ENCODE results near the gene FGF12. TPM values are rescaled to one million over a fixed set of nuclear protein-coding genes. Genes with fewer than 3 reads are reported as not detected.
"Not testable (repeated sequence)": the region's sequence is repeated elsewhere in the genome, so short reads cannot be mapped to it uniquely, and the experiment has no call there.

Gene FGF12
- total RNA-seq, 4 donors from 2014 or later = 0.32 to 0.55 TPM; not detected in 2

DNA sequence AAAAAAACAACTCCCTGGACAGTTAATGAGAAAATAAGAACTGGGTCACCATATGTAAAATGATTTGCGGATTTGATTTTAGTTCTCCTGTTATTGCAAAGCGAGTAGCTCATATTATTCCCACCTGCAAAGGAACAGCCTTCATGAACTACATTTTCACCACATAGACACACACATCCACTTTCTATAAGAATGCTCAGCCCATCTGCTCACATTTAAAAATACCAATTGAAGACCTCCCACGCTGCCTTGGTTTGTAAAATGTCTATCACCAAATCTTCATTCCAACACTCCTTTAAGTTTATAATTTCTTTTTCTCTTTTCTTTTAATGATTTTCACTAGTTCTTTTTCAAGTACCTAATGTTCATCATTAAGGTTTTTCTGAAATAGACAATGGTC, 148.6 kb downstream of the FGF12 start:
- intact Hi-C loops (cut with DNase I; ENCODE audit: low total_unique reads) = loop anchor here (10.0 kb wide), 1 partner anchor 226 kb away; no protein-coding TSS in a partner anchor

GRCh38 chr3:192577811-192578210, 149.5 kb downstream of the FGF12 start:
- in situ Hi-C loops (cut with MboI; ENCODE audit: low pct_ligation_motif_present in 1 of 4, low pct_unique_long_range_greater_than_20kb in 1 of 4, low sequenced_read_pairs in 3 of 4) = no loop called here

More for the DNA sequence above, 148.6 kb downstream of the FGF12 start:
- Histone ChIP-seq H3K27me3 (no peaks in the 10 kb centered on the region), H3K36me3 (no peaks in the 10 kb centered on the region), H3K4me1 (no peaks in the 10 kb centered on the region), H3K9me3 (no peaks in the 10 kb centered on the region), H3K27ac (no peak overlapping the region), H3K4me3 (no peak overlapping the region)
- DNase-seq = no peak
- TF ChIP-seq POLR2AphosphoS5 (IDR thresholded peaks at IDR 0.05) = no peak
- no peak for TF ChIP-seq CTCF (IDR thresholded peaks at IDR 0.05)
- WGBS, 2 donors (ENCODE audit: low coverage in 1 of 2) = 94 to 100% methylated on average over 2 to 3 of the region's 3 CpGs
- in situ Hi-C loops (cut with MboI; ENCODE audit: low pct_ligation_motif_present in 1 of 4, low pct_unique_long_range_greater_than_20kb in 1 of 4, low sequenced_read_pairs in 3 of 4) = no loop called here

DNA sequence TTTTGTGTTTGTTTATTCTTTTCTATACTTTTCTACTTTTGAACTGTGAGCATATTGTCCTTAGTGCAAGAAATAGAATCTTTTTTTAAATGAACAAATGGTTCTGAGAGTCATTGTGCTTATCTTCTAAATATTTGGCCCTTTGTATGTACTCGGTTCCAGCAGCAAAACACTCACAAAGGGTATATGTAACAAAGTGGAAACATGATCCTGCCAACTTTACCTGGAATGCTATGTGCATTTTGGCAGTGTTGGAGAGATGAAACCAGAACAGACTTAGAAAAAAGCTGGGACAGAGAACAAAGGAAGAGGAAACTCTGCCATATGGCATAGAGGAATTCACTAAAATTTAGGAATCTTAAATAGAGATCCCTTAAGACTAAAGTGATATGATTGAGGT, 150.1 kb downstream of the FGF12 start:
- Histone ChIP-seq H3K4me3 (no peak overlapping the region), H3K9me3 (no peaks in the 10 kb centered on the region), H3K36me3 (no peaks in the 10 kb centered on the region), H3K4me1 (no peaks in the 10 kb centered on the region), H3K27ac (no peak overlapping the region), H3K27me3 (no peaks in the 10 kb centered on the region)
- no peak for DNase-seq
- WGBS, 2 donors (ENCODE audit: low coverage in 1 of 2) = 38 to 49% methylated on average over 1 of the region's 1 CpG
- in situ Hi-C loops (cut with MboI; ENCODE audit: low pct_ligation_motif_present in 1 of 4, low pct_unique_long_range_greater_than_20kb in 1 of 4, low sequenced_read_pairs in 3 of 4) = no loop called here
- intact Hi-C loops (cut with DNase I; ENCODE audit: low total_unique reads) = loop anchor here (10.0 kb wide), 1 partner anchor 228 kb away; no protein-coding TSS in a partner anchor
- no peak for TF ChIP-seq EP300 (IDR thresholded peaks at IDR 0.05; ENCODE audit: low read depth)
- no peak for TF ChIP-seq CTCF (IDR thresholded peaks at IDR 0.05)
- no peak for TF ChIP-seq POLR2A (IDR thresholded peaks at IDR 0.05)
- no peak for TF ChIP-seq POLR2AphosphoS5 (IDR thresholded peaks at IDR 0.05)

More at GRCh38 chr3:192577811-192578210, 149.5 kb downstream of the FGF12 start:
- H3K27me3 ChIP-seq = no peaks in the 10 kb centered on the region
- TF ChIP-seq POLR2A (IDR thresholded peaks at IDR 0.05) (no peak), EP300 (IDR thresholded peaks at IDR 0.05; ENCODE audit: low read depth) (no peak), CTCF (IDR thresholded peaks at IDR 0.05) (no peak), POLR2AphosphoS5 (IDR thresholded peaks at IDR 0.05) (no peak)
- no peak for DNase-seq
- H3K4me3 ChIP-seq = no peak overlapping the region
- no peak overlapping the region for H3K27ac ChIP-seq
- no peaks in the 10 kb centered on the region for H3K36me3 ChIP-seq
- no peaks in the 10 kb centered on the region for H3K4me1 ChIP-seq
- no peaks in the 10 kb centered on the region for H3K9me3 ChIP-seq
- intact Hi-C loops (cut with DNase I; ENCODE audit: low total_unique reads) = loop anchor here (10.0 kb wide), 1 partner anchor 227 kb away; no protein-coding TSS in a partner anchor
- WGBS, 2 donors (ENCODE audit: low coverage in 1 of 2) = 35 to 57% methylated on average over 2 of the region's 2 CpGs

DNA sequence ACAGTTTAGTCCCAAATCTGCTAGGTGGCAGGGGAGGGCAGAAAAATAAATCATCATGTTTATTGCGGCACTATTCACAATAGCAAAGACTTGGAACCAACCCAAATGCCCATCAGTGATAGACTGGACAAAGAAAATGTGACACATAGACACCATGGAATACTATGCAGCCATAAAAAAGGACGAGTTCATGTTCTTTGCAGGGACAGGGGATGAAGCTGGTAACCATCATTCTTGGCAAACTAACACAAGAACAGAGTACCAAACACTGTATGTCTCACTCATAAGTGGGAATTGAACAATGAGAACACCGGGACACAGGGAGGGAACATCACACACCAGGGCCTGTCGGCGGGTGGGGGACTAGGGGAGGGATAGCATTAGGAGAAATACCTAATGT, 150.6 kb downstream of the FGF12 start:
- H3K27ac ChIP-seq; H3K9me3 ChIP-seq; DNase-seq; H3K36me3 ChIP-seq; H3K4me3 ChIP-seq; in situ Hi-C loops (cut with MboI; ENCODE audit: low pct_ligation_motif_present in 1 of 4, low pct_unique_long_range_greater_than_20kb in 1 of 4, low sequenced_read_pairs in 3 of 4); H3K4me1 ChIP-seq; H3K27me3 ChIP-seq: not testable (repeated sequence)
- intact Hi-C loops (cut with DNase I; ENCODE audit: low total_unique reads) = loop anchor here (10.0 kb wide), 1 partner anchor 228 kb away; no protein-coding TSS in a partner anchor
- 71 to 87% methylated on average over 2 to 5 of the region's 5 CpGs for WGBS, 2 donors (ENCODE audit: low coverage in 1 of 2)

GRCh38 chr3:192575879-192576506, 151.3 kb downstream of the FGF12 start:
- 51 to 54% methylated on average over 3 of the region's 3 CpGs for WGBS, 2 donors (ENCODE audit: low coverage in 1 of 2)
- intact Hi-C loops (cut with DNase I; ENCODE audit: low total_unique reads) = loop anchor here (10.0 kb wide), 1 partner anchor 229 kb away; no protein-coding TSS in a partner anchor

More at GRCh38 chr3:192575879-192576506, 151.3 kb downstream of the FGF12 start:
- Histone ChIP-seq H3K27me3 (no peaks in the 10 kb centered on the region), H3K4me1 (no peaks in the 10 kb centered on the region), H3K9me3 (no peaks in the 10 kb centered on the region), H3K4me3 (no peak overlapping the region), H3K27ac (no peak overlapping the region), H3K36me3 (no peaks in the 10 kb centered on the region)
- DNase-seq = no peak
- TF ChIP-seq EP300 (IDR thresholded peaks at IDR 0.05; ENCODE audit: low read depth) (no peak), CTCF (IDR thresholded peaks at IDR 0.05) (no peak), POLR2AphosphoS5 (IDR thresholded peaks at IDR 0.05) (no peak), POLR2A (IDR thresholded peaks at IDR 0.05) (no peak)
- in situ Hi-C loops (cut with MboI; ENCODE audit: low pct_ligation_motif_present in 1 of 4, low pct_unique_long_range_greater_than_20kb in 1 of 4, low sequenced_read_pairs in 3 of 4) = no loop called here
